GM18870 (cell line): ENCODE measurements around the gene RPS18.

ENCODE experiments used
- ATAC-seq: cut with Tn5 transposase; IDR thresholded peaks from one replicate; pipeline ENCODE4 v1.9.1; 2021; ENCODE audit warnings: moderate library complexity; ENCODE audit not compliant: unreplicated experiment

Gene RPS18

GRCh38 chr6:33288921-33289783, 17.3 kb downstream of the RPS18 start, which contains the start of the genes PFDN6 and WDR46:
Gene PFDN6 (plus strand): TSS chr6:33289601. CDS start chr6:33289857, 256 bp downstream.
Gene WDR46 (minus strand): TSS chr6:33289239. CDS start chr6:33289170, 69 bp downstream.
- ATAC-seq: peak; percentile 68

GRCh38 chr6:33289784-33290315, 18.0 kb downstream of the RPS18 start:
- ATAC-seq: no peak

- ATAC-seq: no peak
These were observed 18.6 kb downstream of the RPS18 start for GRCh38 chr6:33290459-33290858.

GRCh38 chr6:33292996-33293682, 21.3 kb downstream of the RPS18 start:
- no peak for ATAC-seq

- no peak for ATAC-seq
These were observed 22.4 kb downstream of the RPS18 start for GRCh38 chr6:33294086-33294823.

GRCh38 chr6:33295621-33296369, 23.9 kb downstream of the RPS18 start:
- ATAC-seq: no peak

GRCh38 chr6:33296797-33297405, 25.0 kb downstream of the RPS18 start:
- ATAC-seq: no peak

- ATAC-seq: no peak
These were observed 25.6 kb downstream of the RPS18 start for GRCh38 chr6:33297406-33297955.

GRCh38 chr6:33297956-33298772, 26.3 kb downstream of the RPS18 start:
- no peak for ATAC-seq

- peak; percentile 7 for ATAC-seq
These were observed 26.9 kb downstream of the RPS18 start, which contains the start of gene RGL2 for GRCh38 chr6:33298773-33299236. Gene RGL2 (minus strand): TSS chr6:33298942. CDS start chr6:33298610, 332 bp downstream.

GRCh38 chr6:33299237-33299944, 27.5 kb downstream of the RPS18 start:
- ATAC-seq: peak; percentile 59

- ATAC-seq: no peak
These were observed 30.0 kb downstream of the RPS18 start for GRCh38 chr6:33301877-33302276.

- ATAC-seq: no peak
These were observed 32.3 kb downstream of the RPS18 start for GRCh38 chr6:33304216-33304615.

- ATAC-seq: no peak
These were observed 33.2 kb downstream of the RPS18 start for GRCh38 chr6:33305052-33305451.

GRCh38 chr6:33306356-33306755, 34.5 kb downstream of the RPS18 start:
- ATAC-seq: no peak

- ATAC-seq: no peak
These were observed 40.7 kb downstream of the RPS18 start for GRCh38 chr6:33312361-33313104.

- ATAC-seq: no peak
These were observed 41.3 kb downstream of the RPS18 start for GRCh38 chr6:33313105-33313708.
